H54 (cell line): Measurements from ENCODE around the gene SLC26A6.

ENCODE experiments used
- DNase-seq: peaks from one replicate; pipeline ENCODE4 v3.0.0; 2011; ENCODE audit warnings: low spot score, mixed read lengths; ENCODE audit not compliant: insufficient read length
- FAIRE-seq: peaks from 3 replicates; lab custom pipeline; 2011; peaks lifted over from hg19 to GRCh38; lab: Jason Lieb, UNC
- POLR2A ChIP-seq: IDR thresholded peaks from 2 replicates; pipeline ENCODE4 v1.6.1; 2011; ENCODE audit warnings: low read depth, mild to moderate bottlenecking, low read length

SLC26A6 gene

GRCh38 chr3:48612309-48612708 is 23.0 kb downstream of the SLC26A6 start:
- DNase-seq, result no peak
- no peak for FAIRE-seq
- TF ChIP-seq POLR2A, result no peak

GRCh38 chr3:48609088-48610005 is 25.9 kb downstream of the SLC26A6 start, which contains the start of gene UQCRC1:
TSS of gene UQCRC1 (minus strand) at chr3:48609646. CDS start at chr3:48609620, 26 bp downstream.
- DNase-seq (peak; percentile 96), FAIRE-seq (peak; percentile 60)
- peak; percentile 94 for TF ChIP-seq POLR2A

- no peak for FAIRE-seq
- DNase-seq, result no peak
- TF ChIP-seq POLR2A, result no peak
Measured at GRCh38 chr3:48607519-48607918, 27.7 kb downstream of the SLC26A6 start.

- DNase-seq, result no peak
- no peak for FAIRE-seq
- no peak for TF ChIP-seq POLR2A
Measured at GRCh38 chr3:48601622-48601994, 33.7 kb downstream of the SLC26A6 start.

- TF ChIP-seq POLR2A, result no peak
- DNase-seq (no peak), FAIRE-seq (no peak)
Measured at GRCh38 chr3:48600711-48601621, 34.3 kb downstream of the SLC26A6 start.

- no peak for FAIRE-seq
- TF ChIP-seq POLR2A, result no peak
Measured at GRCh38 chr3:48599509-48600285, 35.6 kb downstream of the SLC26A6 start.

GRCh38 chr3:48599077-48599501 is 36.2 kb downstream of the SLC26A6 start:
- no peak for DNase-seq
- no peak for FAIRE-seq
- no peak for TF ChIP-seq POLR2A

More at GRCh38 chr3:48599509-48600285, 35.6 kb downstream of the SLC26A6 start:
- no peak for DNase-seq

- FAIRE-seq (no peak), DNase-seq (peak; percentile 78)
- TF ChIP-seq POLR2A, result no peak
Measured at GRCh38 chr3:48598323-48599076, 36.8 kb downstream of the SLC26A6 start.

GRCh38 chr3:48597408-48597800 is 37.9 kb downstream of the SLC26A6 start:
- no peak for TF ChIP-seq POLR2A
- DNase-seq, result no peak
- no peak for FAIRE-seq

- DNase-seq (no peak), FAIRE-seq (no peak)
- no peak for TF ChIP-seq POLR2A
Measured at GRCh38 chr3:48596676-48597407, 38.4 kb downstream of the SLC26A6 start.

- FAIRE-seq (no peak), DNase-seq (no peak)
- no peak for TF ChIP-seq POLR2A
Measured at GRCh38 chr3:48596157-48596556, 39.1 kb downstream of the SLC26A6 start.

GRCh38 chr3:48595526-48596121 is 39.6 kb downstream of the SLC26A6 start:
- FAIRE-seq, result no peak
- no peak for TF ChIP-seq POLR2A
- DNase-seq, result peak; percentile 93
